Neuron (in vitro differentiated cells): ENCODE results near the gene MCC.

Experiments
- H2AFZ ChIP-seq: one replicate; pipeline ENCODE4 v1.6.1; 2013; ENCODE audit warnings: low read depth, mild to moderate bottlenecking, inconsistent platforms, low read length, moderate library complexity
- H3K27me3 ChIP-seq: one replicate; pipeline ENCODE4 v1.6.1; 2013; ENCODE audit warnings: low read length; ENCODE audit not compliant: insufficient read depth
- H3K36me3 ChIP-seq: one replicate; pipeline ENCODE4 v1.6.1; 2013; ENCODE audit warnings: low read length; ENCODE audit not compliant: insufficient read depth
- H3K4me1 ChIP-seq: one replicate; pipeline ENCODE4 v1.6.1; 2013; ENCODE audit warnings: low read length; ENCODE audit not compliant: insufficient read depth
- H3K4me3 ChIP-seq: 2 replicates; pipeline ENCODE4 v1.5.1; 2013; ENCODE audit warnings: mild to moderate bottlenecking, low read length, moderate library complexity
- H3K9me3 ChIP-seq: one replicate; pipeline ENCODE4 v1.6.1; 2013; ENCODE audit warnings: low read length

Gene MCC

GRCh38 chr5:112975721-112976431 lies 512.4 kb downstream of the MCC start:
- H3K36me3 ChIP-seq = no peaks in the 10 kb centered on the region
- H3K27me3 ChIP-seq = no peaks in the 10 kb centered on the region
- H3K4me1 ChIP-seq = peaks cover 27% of the 10 kb centered on the region
- H3K4me3 ChIP-seq = peak overlapping the region; percentile 69
- H3K9me3 ChIP-seq = no peaks in the 10 kb centered on the region
- peak overlapping the region; percentile 27 for H2AFZ ChIP-seq

- Histone ChIP-seq H3K36me3 (no peaks in the 10 kb centered on the region), H3K27me3 (no peaks in the 10 kb centered on the region), H2AFZ (no peak overlapping the region), H3K4me1 (peaks cover 27% of the 10 kb centered on the region), H3K9me3 (no peaks in the 10 kb centered on the region), H3K4me3 (no peak overlapping the region)
Measured at GRCh38 chr5:112974901-112975300, 513.4 kb downstream of the MCC start.

GRCh38 chr5:112973904-112974303 lies 514.3 kb downstream of the MCC start:
- peaks cover 23% of the 10 kb centered on the region for H3K4me1 ChIP-seq
- no peaks in the 10 kb centered on the region for H3K9me3 ChIP-seq
- H3K27me3 ChIP-seq = no peaks in the 10 kb centered on the region
- no peak overlapping the region for H3K4me3 ChIP-seq
- H3K36me3 ChIP-seq = no peaks in the 10 kb centered on the region
- no peak overlapping the region for H2AFZ ChIP-seq

- no peak overlapping the region for H2AFZ ChIP-seq
- no peaks in the 10 kb centered on the region for H3K9me3 ChIP-seq
- H3K4me3 ChIP-seq = no peak overlapping the region
- H3K27me3 ChIP-seq = no peaks in the 10 kb centered on the region
- H3K4me1 ChIP-seq = peaks cover 23% of the 10 kb centered on the region
- no peaks in the 10 kb centered on the region for H3K36me3 ChIP-seq
Measured at GRCh38 chr5:112973036-112973435, 515.2 kb downstream of the MCC start.
